HG03378 (cell line): ENCODE data around the gene BUB1.
"Not testable (repeated sequence)": the region's sequence is repeated elsewhere in the genome, so short reads cannot be mapped to it uniquely, and the experiment has no call there.

ENCODE experiments used
- ATAC-seq: cut with Tn5 transposase; IDR thresholded peaks from one replicate; pipeline ENCODE4 v1.9.1; 2021; ENCODE audit warnings: mild to moderate bottlenecking, moderate library complexity; ENCODE audit not compliant: unreplicated experiment

Gene BUB1

DNA sequence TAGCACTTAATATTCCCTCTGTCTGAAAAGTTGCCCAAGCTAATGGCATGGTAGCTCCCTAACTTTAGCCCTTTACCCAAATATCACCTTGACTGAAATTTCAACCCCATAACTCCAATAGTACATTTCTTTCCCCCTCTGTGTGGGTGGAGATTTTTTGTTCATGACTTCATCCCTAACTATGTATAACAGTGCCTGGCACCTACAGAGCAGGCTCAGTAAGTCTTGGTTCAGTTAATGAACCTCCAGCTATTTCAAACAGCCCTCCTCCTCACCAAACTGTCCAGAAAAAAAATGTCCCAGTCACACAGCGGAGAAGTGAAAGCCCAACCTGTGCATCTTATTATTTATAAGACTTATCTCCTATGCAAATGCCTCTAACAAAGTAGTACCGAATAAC lies 18.6 kb downstream of the BUB1 start:
- no peak for ATAC-seq

GRCh38 chr2:110657724-110658305 lies 20.0 kb downstream of the BUB1 start:
- ATAC-seq = no peak

GRCh38 chr2:110655701-110656100 lies 22.2 kb downstream of the BUB1 start:
- no peak for ATAC-seq

GRCh38 chr2:110653861-110654260 lies 24.0 kb downstream of the BUB1 start:
- no peak for ATAC-seq

DNA sequence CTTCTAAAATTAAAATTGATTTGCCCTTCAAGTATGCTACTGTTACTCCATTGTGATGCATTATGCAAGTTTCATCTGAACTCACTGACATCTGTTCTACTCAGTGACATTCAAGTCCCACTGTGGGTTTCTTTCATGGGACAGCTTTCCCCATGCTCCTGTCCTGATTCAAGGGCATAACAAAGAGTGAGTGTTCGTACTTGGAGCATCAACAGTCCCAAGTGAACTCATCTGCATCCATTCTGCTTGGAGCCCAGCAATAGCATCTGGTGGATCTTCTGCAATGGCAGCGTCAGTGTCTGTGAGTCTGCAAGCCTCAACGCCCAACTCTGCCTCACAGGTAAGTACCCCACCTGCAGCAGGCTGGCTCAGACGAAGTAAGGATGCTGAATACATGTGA lies 27.5 kb downstream of the BUB1 start:
- ATAC-seq = no peak

DNA sequence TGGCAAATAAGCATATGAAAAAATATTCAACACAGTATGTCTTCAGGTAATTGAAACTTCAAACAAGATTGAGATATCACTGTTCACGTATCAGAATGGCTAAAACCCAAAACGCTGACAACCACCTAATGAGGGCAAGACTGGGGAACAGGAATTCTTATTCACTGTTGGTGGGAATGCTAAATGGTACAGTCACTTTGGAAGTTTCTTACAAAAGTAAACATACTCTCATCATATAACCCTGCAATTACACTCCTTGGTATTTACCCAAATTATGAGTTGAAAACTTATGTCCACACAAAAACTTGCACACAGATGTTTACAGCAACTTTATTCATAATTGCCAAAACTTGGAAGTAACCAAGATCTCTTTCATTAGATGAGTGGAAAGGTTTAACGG lies 30.1 kb downstream of the BUB1 start:
- ATAC-seq = no peak

- ATAC-seq = no peak
Observed at GRCh38 chr2:110645616-110646015, 32.2 kb downstream of the BUB1 start.

- ATAC-seq = no peak
Observed at GRCh38 chr2:110644357-110644756, 33.5 kb downstream of the BUB1 start.

DNA sequence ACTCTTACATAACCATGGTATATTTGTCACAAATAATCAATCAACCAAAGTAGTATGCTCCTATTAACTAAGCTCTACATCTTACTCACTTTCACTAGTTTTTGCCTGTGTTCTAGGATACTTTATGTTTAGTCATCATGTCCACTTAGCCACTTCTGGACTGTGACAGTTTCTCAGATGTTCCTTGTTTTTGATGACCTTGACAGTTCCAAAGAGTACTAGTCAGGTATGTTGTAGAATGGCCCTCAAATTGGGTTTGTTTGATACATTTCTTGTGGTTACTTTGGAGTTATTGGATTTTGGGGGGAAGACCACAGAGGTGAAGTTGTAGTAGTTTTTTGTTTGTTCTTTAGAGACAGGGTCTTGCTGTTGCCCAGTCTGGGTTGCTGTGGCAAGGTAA lies 35.5 kb downstream of the BUB1 start:
- ATAC-seq = no peak

- ATAC-seq = no peak
Observed at GRCh38 chr2:110639972-110640371, 37.9 kb downstream of the BUB1 start.

GRCh38 chr2:110638952-110639695 lies 38.7 kb downstream of the BUB1 start:
- no peak for ATAC-seq

DNA sequence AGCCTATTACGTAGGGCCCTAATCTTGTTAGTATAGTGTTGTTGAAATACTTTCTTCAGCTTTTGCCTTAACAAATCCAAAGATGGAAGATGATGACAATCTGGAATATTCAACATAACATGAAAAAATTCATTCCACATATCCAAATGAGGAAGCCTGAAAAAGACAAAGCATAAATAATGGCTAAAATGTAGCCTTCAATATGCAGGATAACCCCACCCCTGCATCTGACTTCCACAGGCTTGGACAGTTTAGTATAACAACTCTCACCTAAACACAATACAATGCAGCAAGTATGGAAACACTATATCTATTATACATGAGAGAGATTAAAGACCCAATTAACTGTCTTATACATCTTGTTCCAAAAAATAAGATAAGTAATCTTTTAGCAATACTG lies 39.9 kb downstream of the BUB1 start:
- no peak for ATAC-seq

- ATAC-seq = no peak
Observed at GRCh38 chr2:110637093-110637492, 40.8 kb downstream of the BUB1 start.

DNA sequence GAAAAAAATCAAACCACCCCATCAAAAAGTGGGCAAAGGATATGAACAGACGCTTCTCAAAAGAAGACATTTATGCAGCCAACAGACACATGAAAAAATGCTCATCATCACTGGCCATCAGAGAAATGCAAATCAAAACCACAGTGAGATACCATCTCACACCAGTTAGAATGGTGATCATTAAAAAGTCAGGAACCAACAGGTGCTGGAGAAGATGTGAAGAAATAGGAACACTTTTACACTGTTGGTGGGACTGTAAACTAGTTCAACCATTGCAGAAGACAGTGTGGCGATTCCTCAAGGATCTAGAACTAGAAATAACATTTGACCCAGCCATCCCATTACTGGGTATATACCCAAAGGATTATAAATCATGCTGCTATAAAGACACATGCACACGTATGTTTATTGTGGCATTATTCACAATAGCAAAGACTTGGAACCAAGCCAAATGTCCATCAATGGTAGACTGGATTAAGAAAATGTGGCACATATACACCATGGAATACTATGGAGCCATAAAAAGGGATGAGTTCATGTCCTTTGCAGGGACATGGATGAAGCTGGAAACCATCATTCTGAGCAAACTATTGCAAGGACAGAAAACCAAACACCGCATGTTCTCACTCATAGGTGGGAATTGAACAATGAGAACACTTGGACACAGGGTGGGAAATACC lies 41.8 kb downstream of the BUB1 start:
- ATAC-seq = not testable (repeated sequence)

- ATAC-seq = not testable (repeated sequence)
Observed at GRCh38 chr2:110627348-110627747, 50.5 kb downstream of the BUB1 start.

- ATAC-seq = not testable (repeated sequence)
Observed at GRCh38 chr2:110619326-110619939, 58.4 kb downstream of the BUB1 start.

DNA sequence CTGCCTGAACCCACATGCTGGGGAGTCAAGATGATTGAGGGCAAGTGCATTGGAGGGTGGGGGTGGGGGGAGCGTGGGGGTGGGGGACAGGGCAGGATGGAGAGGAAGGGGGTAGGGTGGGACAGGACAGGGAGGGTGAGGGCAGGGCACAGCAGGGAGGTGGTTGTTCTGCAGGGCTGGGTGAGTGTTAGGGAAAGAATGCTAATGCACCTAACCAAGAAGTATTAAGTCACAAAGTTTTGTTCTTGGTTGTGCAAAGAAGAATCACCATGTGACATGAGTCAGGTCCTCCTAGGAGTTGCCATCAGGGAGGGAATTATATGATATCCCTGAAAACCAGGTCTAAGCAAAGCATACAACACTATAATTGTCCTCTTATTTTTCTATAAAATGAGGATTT lies 63.9 kb downstream of the BUB1 start:
- not testable (repeated sequence) for ATAC-seq

- not testable (repeated sequence) for ATAC-seq
Observed at GRCh38 chr2:110610613-110611250, 67.1 kb downstream of the BUB1 start.

DNA sequence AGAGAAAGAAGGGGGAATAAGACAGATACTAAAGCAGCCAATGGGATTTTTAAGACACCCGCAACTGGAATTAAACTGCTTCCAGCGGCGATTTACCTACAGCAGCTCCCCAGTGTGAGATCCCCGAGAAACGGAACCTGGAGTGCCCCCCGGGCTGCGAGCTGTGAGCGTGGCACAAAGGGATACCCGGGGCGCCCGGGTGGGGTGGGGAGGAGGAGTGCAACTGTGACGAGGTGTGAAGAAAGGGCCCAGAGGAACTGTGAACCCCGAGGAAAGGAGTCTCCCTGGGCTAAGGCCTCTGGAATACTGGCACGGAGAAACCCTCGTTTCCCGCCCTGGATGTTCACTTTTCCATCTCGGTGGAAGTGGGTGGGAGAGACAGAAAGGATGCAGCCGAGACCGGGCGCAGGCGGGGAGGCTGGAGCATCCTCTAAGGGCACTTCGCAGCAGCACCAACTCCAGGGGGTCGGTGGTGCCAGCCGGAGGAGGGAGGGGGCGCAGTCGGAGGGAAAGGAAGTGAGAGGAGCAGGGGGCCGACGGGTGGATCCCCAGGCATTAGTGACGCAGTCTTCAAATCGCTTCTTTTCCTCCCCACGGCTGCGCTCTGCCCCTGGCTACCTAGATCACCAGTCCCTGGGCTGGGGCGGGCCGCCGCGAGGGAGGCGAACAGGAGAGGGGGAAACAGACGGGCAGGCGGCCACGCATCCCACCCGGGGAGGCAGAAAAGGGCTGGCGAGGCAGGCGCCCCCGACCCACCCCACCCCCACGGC lies 67.8 kb downstream of the BUB1 start:
- ATAC-seq = not testable (repeated sequence)

GRCh38 chr2:110608788-110609502 lies 68.9 kb downstream of the BUB1 start:
- ATAC-seq = not testable (repeated sequence)
